Placental pericyte (primary cell): Measurements from ENCODE around the gene GNG8. TPM values are rescaled to one million over a fixed set of nuclear protein-coding genes. Genes with fewer than 3 reads are reported as not detected.

ENCODE experiments used
- total RNA-seq: library from RNA; depleted of rRNA; stranded (reverse); fragments of >200 nt; gene quantifications from 2 replicates; pipeline ENCODE4 v1.2.3, GENCODE V29; 2012

Gene GNG8
- total RNA-seq = not detected in 2 replicates

DNA sequence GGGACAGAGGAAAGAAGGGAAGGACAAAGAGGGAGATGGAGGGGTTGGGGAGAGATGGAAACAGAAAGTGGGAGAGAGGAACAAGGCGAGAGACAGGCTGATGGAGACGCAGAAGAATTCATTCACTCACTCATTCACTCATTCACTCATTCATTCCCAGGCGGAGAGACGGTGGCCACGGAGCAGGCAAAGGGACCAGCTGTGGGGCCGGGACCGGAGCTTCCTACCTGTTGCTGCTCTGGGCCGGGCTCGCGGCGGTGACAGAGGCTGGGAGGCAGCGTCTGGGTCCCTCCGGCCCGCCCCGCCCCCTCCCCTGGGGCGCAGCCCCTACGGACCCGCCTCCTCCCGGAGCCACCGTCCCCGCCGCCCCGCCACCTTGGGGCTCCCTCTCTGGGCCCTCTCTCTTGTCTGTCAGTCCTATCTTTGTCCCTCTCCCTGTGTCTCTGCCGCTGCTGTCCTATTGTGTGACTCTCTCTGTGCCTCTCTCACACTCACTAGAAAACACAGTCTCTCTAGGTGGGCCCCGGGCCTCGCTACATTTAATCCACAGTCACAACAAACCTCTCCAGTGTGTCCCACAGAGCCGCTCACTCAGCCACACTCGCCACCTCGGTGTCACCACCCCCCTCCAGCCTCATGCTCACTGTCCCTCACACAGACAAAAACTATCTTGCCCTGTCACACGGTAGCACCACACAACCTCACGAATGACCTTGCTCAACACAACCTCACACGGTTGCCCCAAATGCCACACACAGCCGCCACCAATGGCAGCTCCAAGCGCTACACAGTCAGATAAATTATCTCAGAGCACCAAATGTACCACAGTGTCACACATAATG lies at the start of gene GNG8:
Gene GNG8 (minus strand): TSS at position 283 of the 842 bp plus-strand sequence. CDS start 1,520 bp downstream, outside the sequence.

DNA sequence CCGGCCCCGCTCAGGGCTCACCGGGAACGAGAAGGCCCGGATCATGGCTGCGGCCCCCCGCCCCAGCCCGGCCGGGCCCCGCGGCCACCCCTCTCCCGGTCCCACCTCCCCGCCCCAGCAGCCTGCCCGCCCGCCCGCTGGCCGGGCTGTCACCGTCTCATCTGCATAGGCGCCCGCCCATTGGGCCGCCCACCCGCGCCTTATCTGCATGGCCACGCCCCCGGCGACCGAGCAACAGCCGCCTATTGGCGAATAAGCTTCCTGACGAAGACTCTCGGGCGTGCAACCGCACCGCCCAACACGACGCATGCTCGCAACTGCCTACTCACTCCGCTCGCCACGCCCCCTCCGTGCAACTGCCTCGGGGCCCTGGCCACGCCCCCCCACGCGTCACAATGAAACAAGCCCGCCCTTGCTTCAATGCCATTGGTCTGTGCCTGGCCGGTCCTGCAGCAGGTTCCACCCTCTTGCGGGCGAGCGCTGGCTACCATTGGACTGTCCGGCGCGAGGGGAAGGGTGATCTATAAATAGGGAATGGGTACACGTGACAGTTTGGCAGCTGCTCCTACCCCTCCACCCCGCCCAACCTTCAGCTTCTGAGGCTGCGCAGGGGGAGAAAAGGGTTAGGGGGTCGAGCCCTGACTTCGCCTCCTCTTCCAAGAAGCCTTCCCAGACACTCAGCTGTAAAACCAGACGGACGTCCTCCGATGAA lies 25.2 kb upstream of the GNG8 start, which contains the start of gene DACT3:
Gene DACT3 (minus strand): TSS at position 163 of the 712 bp plus-strand sequence. CDS start 118 bp downstream, at position 45.

DNA sequence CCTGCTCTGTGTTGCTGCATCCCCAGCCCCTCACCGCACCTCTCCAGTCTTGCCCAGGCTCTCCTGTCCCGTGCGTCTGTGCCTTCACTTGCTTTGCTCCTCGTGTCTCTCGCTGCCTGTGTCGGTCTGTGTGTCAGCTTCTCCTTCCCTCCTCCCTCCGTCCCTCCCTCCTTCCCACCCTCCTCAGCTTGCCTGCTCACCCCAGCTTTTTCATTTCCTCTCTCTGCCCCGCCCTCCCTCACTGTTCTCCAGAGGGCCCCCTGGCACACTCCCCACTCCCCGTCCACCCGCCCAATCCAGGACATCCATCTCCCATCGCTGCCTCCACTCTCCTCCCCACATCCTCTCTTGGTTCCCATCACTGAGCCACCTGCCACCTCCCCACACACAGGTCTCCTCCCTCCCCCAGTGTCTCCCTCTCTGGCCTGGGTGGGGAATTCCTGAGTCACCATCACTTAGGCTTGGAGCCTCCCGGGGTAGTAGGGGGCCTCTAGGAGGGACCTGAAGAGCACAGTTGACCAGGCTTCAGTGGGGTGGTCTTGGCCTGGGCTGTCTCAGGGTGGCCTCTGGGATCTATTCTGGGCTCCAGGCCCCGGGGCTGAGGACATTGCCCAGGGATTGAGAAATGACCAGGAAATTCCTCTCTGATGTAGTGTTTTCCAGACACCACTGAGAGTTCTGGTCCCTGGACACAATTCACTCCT lies 10.9 kb downstream of the GNG8 start, which contains the start of gene PTGIR:
Gene PTGIR (minus strand): TSS at position 132 of the 704 bp plus-strand sequence. CDS start 864 bp downstream, outside the sequence.

DNA sequence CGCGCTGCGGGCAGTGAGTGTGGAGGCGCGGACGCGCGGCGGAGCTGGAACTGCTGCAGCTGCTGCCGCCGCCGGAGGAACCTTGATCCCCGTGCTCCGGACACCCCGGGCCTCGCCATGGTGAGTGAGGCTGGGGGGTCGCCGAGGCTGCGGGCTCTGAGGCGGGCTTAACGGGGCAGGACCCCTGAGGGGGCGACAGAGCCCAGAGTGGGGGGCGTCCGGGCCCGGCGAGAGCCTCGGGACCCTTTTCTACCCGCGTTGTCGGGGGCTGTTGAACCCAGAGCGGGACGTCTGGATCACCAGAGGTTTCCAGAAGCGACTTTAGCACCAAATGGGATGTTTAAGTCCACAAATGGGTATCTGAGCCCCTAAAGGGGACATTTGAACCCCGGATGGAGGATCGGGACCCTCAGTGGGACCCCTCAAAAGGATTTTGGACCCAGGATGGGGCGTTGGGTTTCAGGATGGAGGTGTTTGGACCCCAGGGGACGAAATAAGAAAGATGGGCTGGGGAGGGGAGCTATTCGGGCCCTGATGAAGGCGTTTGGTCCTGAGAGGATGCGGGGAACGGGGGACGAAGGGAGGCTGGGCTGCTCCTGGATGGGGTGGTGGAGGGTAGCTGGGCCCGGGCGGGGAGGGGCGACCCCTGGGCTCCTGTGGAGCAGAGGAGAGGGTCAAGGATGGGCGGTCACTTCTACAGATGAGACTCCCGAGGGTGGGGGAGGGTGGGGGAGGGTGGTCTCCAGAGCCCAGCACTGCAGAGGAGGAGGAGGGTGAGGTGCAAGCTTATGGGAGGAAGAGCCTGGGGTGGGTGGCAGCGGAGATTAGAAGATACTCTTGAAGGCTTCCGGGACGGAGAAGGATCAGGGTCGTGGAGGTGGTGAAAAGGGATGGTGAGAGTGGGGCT lies 34.4 kb downstream of the GNG8 start, which contains the start of gene CALM3:
Gene CALM3 (plus strand): TSS at position 13 of the 907 bp plus-strand sequence. CDS start 105 bp downstream, at position 118.

Other genes starting within 250 kb of the GNG8 start
- 14.9 and 18.2 TPM in 2 replicates for gene CCDC8, start 222.6 kb downstream of the GNG8 start, total RNA-seq
- under 0.01 TPM in 2 replicates for gene PNMA8C, start 207.3 kb downstream of the GNG8 start, total RNA-seq
- 2.2 and 13.3 TPM in 2 replicates for gene PNMA8A, start 164.6 kb downstream of the GNG8 start, total RNA-seq
- 0.14 and 0.44 TPM in 2 replicates for gene PNMA8B, start 140.3 kb downstream of the GNG8 start, total RNA-seq
- gene CALM3, start 34.9 kb downstream of the GNG8 start, total RNA-seq = 99.1 and 184 TPM in 2 replicates
- gene PTGIR, start 11.1 kb downstream of the GNG8 start, total RNA-seq = 6.7 and 10.1 TPM in 2 replicates
- 4.2 and 8.0 TPM in 2 replicates for gene DACT3, start 25.0 kb upstream of the GNG8 start, total RNA-seq
- 14.9 and 15.3 TPM in 2 replicates for gene PRKD2, start 80.9 kb upstream of the GNG8 start, total RNA-seq
- gene FKRP, start 109.9 kb upstream of the GNG8 start, total RNA-seq = 34.2 and 34.8 TPM in 2 replicates
- gene STRN4, start 110.2 kb upstream of the GNG8 start, total RNA-seq = 88.0 and 103 TPM in 2 replicates
- gene SLC1A5, start 152.4 kb upstream of the GNG8 start, total RNA-seq = 222 and 326 TPM in 2 replicates
- gene AP2S1, start 214.6 kb upstream of the GNG8 start, total RNA-seq = 160 and 214 TPM in 2 replicates
- gene ARHGAP35, start 224.8 kb upstream of the GNG8 start, total RNA-seq = 46.8 and 49.0 TPM in 2 replicates